Measurements from ENCODE around the gene TNNT1.

TNNT1 gene

GRCh38 chr19:55088021-55088451, 61.0 kb downstream of the TNNT1 start:
- no peak for DNase-seq

- no peak for DNase-seq
These were observed 61.5 kb downstream of the TNNT1 start for GRCh38 chr19:55087542-55087901.

GRCh38 chr19:55086730-55087541, 62.1 kb downstream of the TNNT1 start:
- DNase-seq = peak in 4 of 5 donors; percentile 33 to 45 (median 41)

DNA sequence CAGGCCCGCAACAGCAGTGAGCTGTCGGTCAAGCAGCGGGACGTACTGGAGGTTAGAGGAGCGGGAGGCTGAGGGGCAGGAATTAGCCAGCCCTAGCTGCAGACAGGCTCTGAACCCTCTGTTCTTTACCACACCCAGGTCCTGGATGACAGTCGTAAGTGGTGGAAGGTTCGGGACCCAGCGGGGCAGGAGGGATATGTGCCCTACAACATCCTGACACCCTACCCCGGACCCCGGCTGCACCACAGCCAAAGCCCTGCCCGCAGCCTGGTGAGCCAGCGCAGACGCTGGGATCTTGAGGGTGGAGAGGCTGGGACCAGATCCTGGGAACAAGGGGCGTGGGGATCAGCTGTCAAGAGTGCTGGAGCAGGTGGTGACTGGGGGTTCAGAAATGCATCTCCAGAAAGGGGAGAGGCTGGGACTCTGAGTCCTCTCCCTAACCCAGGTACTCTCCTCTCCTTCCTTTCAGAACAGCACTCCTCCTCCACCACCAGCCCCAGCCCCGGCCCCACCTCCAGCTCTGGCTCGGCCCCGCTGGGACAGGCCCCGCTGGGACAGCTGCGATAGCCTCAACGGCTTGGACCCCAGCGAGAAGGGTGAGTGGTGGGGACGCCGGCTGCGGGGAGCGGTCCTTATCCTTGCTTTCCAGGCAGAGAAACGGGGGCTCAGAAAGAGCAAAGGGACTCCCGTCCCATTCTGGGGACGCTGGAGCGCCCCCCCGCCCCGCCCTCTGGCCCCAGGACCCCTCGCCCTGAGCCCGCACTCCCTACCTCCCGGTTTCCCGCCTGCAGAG, 62.9 kb downstream of the TNNT1 start:
- no peak for DNase-seq

DNA sequence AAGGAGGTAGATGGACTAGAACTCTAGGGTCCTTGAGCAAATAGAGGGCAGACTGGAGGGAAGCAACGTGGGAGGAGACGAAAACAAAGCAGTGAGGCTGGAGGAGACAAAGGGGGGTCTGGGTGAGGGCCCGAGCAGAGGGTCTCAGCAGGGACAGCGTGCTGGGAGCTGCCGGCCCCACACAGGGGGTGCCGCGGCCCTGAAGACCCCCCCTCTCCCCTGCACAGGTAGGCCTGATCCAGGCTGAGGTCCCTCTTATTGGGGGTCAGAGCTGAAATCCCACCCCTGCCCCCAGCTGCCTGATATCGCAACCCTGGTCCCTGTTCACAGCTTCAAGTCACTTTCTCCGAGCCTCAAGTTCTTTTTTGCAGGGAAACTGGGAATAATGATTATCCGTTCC, 64.6 kb downstream of the TNNT1 start:
- no peak for DNase-seq

DNA sequence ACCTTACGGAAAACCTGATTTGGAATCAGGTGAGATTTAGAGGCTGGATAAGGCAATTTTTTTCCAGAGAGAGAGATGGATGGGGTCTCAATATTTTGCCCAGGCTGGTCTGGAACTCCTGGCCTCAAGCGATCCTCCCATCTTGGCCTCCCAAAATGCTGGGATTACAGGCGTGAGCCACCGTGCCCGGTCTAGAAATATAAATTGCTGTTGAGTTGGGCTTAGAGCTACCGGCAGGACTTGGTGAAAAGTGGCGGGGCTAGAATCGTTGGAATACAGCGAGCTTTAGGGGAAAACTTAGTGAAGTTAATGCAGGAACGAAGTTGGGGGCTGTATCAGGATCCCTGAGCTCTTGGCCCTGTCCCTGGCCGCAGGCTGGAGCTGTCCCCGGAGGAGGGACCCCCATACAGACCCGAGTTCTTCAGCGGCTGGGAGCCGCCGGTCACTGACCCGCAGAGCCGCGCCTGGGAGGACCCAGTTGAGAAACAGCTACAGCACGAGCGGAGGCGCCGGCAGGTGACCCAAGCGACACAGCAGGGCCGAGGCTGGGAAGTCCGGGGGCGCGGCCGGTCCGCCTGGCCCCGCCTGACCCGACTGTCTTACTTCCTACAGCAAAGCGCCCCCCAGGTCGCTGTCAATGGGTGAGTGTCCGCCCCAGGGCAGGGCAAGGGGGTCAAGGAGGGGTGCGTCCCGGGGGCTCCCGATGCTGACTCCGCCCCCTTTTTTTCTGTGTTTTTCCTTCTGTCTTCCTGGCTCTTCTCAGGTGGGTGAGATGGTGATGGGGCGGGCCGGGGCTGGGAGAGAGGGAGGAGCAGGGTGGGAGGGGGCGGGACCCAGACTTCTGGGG, 65.8 kb downstream of the TNNT1 start:
- no peak for DNase-seq

Measured in T-helper 1 cell (primary cell).